Gastrocnemius medialis (tissue), 4 donors: ENCODE measurements around the gene SP9. TPM values are rescaled to one million over a fixed set of nuclear protein-coding genes. Genes with fewer than 3 reads are reported as not detected.

ENCODE experiments used
- ATAC-seq, 2 donors: fragments of 150-250 bp; one replicate each; pipeline ENCODE4 v1.9.1; 2016
- DNase-seq, 2 donors: peaks; one replicate each; pipeline ENCODE4 v3.0.0-alpha.2; 2019
- H3K27ac ChIP-seq, 4 donors: fragments of 200-600 bp; sonication (generic); 1 replicate in 1 of 4; 2 replicates in 3 of 4; pipeline ENCODE4 v1.5.1; 2016 to 2018; ENCODE audit warnings: mild to moderate bottlenecking in 2 of 4, moderate library complexity in 1 of 4
- H3K27me3 ChIP-seq, 3 donors: fragments of 200-600 bp; sonication (generic) in 2 of 3; 1 replicate in 1 of 3; 2 replicates in 2 of 3; pipeline versions ENCODE4 v1.5.1 to v1.6.0; 2016 to 2019; ENCODE audit warnings: mild to moderate bottlenecking in 1 of 3, moderate library complexity in 1 of 3
- H3K36me3 ChIP-seq, 2 donors: fragments of 200-600 bp; sonication (generic) in 1 of 2; one replicate each; pipeline ENCODE4 v1.5.1; 2017 to 2018
- H3K4me1 ChIP-seq, 2 donors: fragments of 200-600 bp; sonication (generic) in 1 of 2; one replicate each; pipeline ENCODE4 v1.5.1; 2016 to 2017; ENCODE audit warnings: mild to moderate bottlenecking in 2 of 2
- H3K4me3 ChIP-seq, 4 donors: fragments of 200-600 bp; sonication (generic) in 3 of 4; 1 replicate in 1 of 4; 2 replicates in 3 of 4; pipeline ENCODE4 v1.5.1; 2016 to 2019; ENCODE audit warnings: mild to moderate bottlenecking in 2 of 4
- H3K9me3 ChIP-seq, 3 donors: fragments of 200-600 bp; sonication (generic) in 2 of 3; 1 replicate in 1 of 3; 2 replicates in 2 of 3; pipeline ENCODE4 v1.5.1; 2016 to 2019
- CTCF ChIP-seq, 5 experiments: fragments of 450-650 bp in 3 of 5; fragments of 200-600 bp in 2 of 5; sonication (generic) in 2 of 5; IDR thresholded peaks in 4 of 5; conservative IDR thresholded peaks in 1 of 5; 1 replicate in 4 of 5; 2 replicates in 1 of 5; pipeline ENCODE4 v1.5.1; 2016 to 2019; ENCODE audit warnings: antibody characterized with exemption in 5 of 5, mild to moderate bottlenecking in 3 of 5, moderate library complexity in 3 of 5
- POLR2A ChIP-seq, 2 donors: fragments of 450-650 bp; IDR thresholded peaks; one replicate each; pipeline ENCODE4 v1.6.1; 2017; ENCODE audit warnings: antibody characterized with exemption in 2 of 2, mild to moderate bottlenecking in 2 of 2, moderate library complexity in 2 of 2
- in situ Hi-C, 4 donors: fragments of 200-750 bp; cut with MboI; loops; one replicate each; pipeline versions ENCODE4 v1.15.0 to v1.8.0; 2017; ENCODE audit warnings: low sequenced_read_pairs in 4 of 4
- intact Hi-C: fragments of 100-400 bp; cut with DNase I; formaldehyde crosslinking; loops from one replicate; pipeline ENCODE4 v1.15.1; 2023; ENCODE audit warnings: low total_unique reads
- total RNA-seq, 4 donors: library from RNA; depleted of rRNA; stranded (reverse); fragments of >200 nt; gene quantifications; one replicate each; pipeline versions ENCODE4 v1.1.0 to v1.2.3, GENCODE V29; 2016

The SP9 gene
- total RNA-seq, 4 donors from 2014 or later: 0.10 TPM; not detected in 3

GRCh38 chr2:174365571-174365970, 30.8 kb downstream of the SP9 start:
- intact Hi-C loops (no loop called here), in situ Hi-C loops (no loop called here)
- Histone ChIP-seq H3K4me3 (no peak overlapping the region), H3K27ac (no peak overlapping the region), H3K27me3 (no peaks in the 10 kb centered on the region), H3K4me1 (no peaks in the 10 kb centered on the region), H3K9me3 (no peaks in the 10 kb centered on the region), H3K36me3 (peaks cover 0 to 32% of the 10 kb centered on the region in 2 donors)
- TF ChIP-seq CTCF (IDR thresholded peaks at IDR 0.05 in 4 of 5, conservative IDR thresholded peaks at IDR 0.05 in 1 of 5) (no peak), POLR2A (IDR thresholded peaks at IDR 0.05) (no peak)
- DNase-seq (no peak), ATAC-seq (no peak)

- TF ChIP-seq POLR2A (IDR thresholded peaks at IDR 0.05) (no peak), CTCF (IDR thresholded peaks at IDR 0.05 in 4 of 5, conservative IDR thresholded peaks at IDR 0.05 in 1 of 5) (no peak)
- no peak for DNase-seq
- ATAC-seq: no peak
- H3K9me3 ChIP-seq: no peaks in the 10 kb centered on the region
- no peaks in the 10 kb centered on the region for H3K27me3 ChIP-seq
- H3K36me3 ChIP-seq: peaks cover 0 to 43% of the 10 kb centered on the region in 2 donors
- in situ Hi-C loops: no loop called here
- no peaks in the 10 kb centered on the region for H3K4me1 ChIP-seq
- H3K27ac ChIP-seq: no peak overlapping the region
- intact Hi-C loops: no loop called here
- no peak overlapping the region for H3K4me3 ChIP-seq
These were observed 33.9 kb downstream of the SP9 start for GRCh38 chr2:174368691-174369090.

GRCh38 chr2:174376967-174377366, 42.2 kb downstream of the SP9 start:
- Histone ChIP-seq H3K36me3 (peaks cover 3 to 72% of the 10 kb centered on the region in 2 donors), H3K27ac (no peak overlapping the region), H3K27me3 (no peaks in the 10 kb centered on the region), H3K9me3 (no peaks in the 10 kb centered on the region), H3K4me3 (no peak overlapping the region), H3K4me1 (no peaks in the 10 kb centered on the region)
- intact Hi-C loops: no loop called here
- in situ Hi-C loops: no loop called here
- DNase-seq (no peak), ATAC-seq (no peak)
- TF ChIP-seq CTCF (IDR thresholded peaks at IDR 0.05 in 4 of 5, conservative IDR thresholded peaks at IDR 0.05 in 1 of 5): no peak
- TF ChIP-seq POLR2A (IDR thresholded peaks at IDR 0.05): no peak

- H3K4me1 ChIP-seq: no peaks in the 10 kb centered on the region
- no peak overlapping the region for H3K4me3 ChIP-seq
- H3K9me3 ChIP-seq: no peaks in the 10 kb centered on the region
- intact Hi-C loops (no loop called here), in situ Hi-C loops (no loop called here)
- peaks cover 3 to 43% of the 10 kb centered on the region in 2 donors for H3K36me3 ChIP-seq
- no peaks in the 10 kb centered on the region for H3K27me3 ChIP-seq
- TF ChIP-seq POLR2A (IDR thresholded peaks at IDR 0.05) (no peak), CTCF (IDR thresholded peaks at IDR 0.05 in 4 of 5, conservative IDR thresholded peaks at IDR 0.05 in 1 of 5) (no peak)
- no peak overlapping the region for H3K27ac ChIP-seq
- no peak for ATAC-seq
- no peak for DNase-seq
These were observed 49.0 kb downstream of the SP9 start for GRCh38 chr2:174383796-174384195.

GRCh38 chr2:174385201-174385600, 50.4 kb downstream of the SP9 start:
- in situ Hi-C loops: no loop called here
- no peaks in the 10 kb centered on the region for H3K27me3 ChIP-seq
- no peak overlapping the region for H3K4me3 ChIP-seq
- no peak overlapping the region for H3K27ac ChIP-seq
- H3K36me3 ChIP-seq: peaks cover 3 to 32% of the 10 kb centered on the region in 2 donors
- ATAC-seq (no peak), DNase-seq (no peak)
- intact Hi-C loops: no loop called here
- H3K4me1 ChIP-seq: no peaks in the 10 kb centered on the region
- H3K9me3 ChIP-seq: no peaks in the 10 kb centered on the region
- no peak for TF ChIP-seq CTCF (IDR thresholded peaks at IDR 0.05 in 4 of 5, conservative IDR thresholded peaks at IDR 0.05 in 1 of 5)
- no peak for TF ChIP-seq POLR2A (IDR thresholded peaks at IDR 0.05)
